Measurements from ENCODE around the gene USP33. TPM values are rescaled to one million over a fixed set of nuclear protein-coding genes. Genes with fewer than 3 reads are reported as not detected.

Gene USP33
- total and polyA plus RNA-seq, 2 of the 13 experiments (the other 11 are each of a cell fraction or from before 2014, with no cell fraction given), result 32.0 to 49.1 TPM

DNA sequence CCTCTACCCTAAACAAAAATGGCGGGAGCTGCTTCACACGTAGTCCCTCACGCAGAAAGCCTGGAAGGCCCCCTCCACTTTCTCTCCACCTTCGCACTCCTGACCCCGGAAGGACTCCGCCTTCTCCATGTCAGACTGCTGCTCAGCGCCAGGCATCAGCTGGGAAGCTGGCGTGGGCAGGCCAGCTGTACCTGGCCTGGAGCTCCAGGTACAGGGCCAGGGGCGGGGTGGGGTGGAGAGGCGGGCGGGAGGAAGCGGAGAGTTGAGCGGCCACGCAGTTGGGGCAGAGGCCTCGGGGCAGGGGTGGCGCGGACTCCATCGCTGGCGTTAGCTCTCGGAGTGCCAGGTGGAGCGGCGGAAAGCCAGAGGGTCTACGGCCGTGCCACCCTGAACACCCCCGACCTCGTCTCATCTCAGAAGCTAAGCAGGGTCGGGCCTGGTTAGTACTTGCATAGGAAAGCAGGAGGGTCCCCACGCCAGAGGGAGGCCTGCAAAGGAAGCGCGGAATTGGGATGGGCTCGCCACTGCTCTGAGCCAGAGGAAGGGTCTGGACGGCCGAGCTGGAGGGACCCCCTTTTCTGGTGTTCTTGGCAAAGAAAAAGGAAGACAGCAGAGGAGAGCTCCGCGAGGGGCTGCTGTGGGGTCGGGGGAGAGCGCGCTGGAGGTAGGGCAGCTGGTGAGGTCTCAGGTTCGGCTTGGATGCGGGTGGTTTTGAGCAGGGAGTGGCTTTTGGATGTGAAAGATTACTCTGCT, 20.1 kb upstream of the USP33 start, which contains the start of gene MIGA1 (continued):
- TF ChIP-seq, protein P1, sequence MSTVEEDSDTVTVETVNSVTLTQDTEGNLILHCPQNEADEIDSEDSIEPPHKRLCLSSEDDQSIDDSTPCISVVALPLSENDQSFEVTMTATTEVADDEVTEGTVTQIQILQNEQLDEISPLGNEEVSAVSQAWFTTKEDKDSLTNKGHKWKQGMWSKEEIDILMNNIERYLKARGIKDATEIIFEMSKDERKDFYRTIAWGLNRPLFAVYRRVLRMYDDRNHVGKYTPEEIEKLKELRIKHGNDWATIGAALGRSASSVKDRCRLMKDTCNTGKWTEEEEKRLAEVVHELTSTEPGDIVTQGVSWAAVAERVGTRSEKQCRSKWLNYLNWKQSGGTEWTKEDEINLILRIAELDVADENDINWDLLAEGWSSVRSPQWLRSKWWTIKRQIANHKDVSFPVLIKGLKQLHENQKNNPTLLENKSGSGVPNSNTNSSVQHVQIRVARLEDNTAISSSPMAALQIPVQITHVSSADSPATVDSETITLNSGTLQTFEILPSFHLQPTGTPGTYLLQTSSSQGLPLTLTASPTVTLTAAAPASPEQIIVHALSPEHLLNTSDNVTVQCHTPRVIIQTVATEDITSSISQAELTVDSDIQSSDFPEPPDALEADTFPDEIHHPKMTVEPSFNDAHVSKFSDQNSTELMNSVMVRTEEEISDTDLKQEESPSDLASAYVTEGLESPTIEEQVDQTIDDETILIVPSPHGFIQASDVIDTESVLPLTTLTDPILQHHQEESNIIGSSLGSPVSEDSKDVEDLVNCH (CRISPR knock-in tag; IDR thresholded peaks at IDR 0.05), result no peak
- peak; percentile 70; the same call in 1 of the 2 replicates for TF ChIP-seq BORCS8-MEF2B (CRISPR knock-in tag; IDR thresholded peaks at IDR 0.05)
- TF ChIP-seq GZF1 (CRISPR knock-in tag; IDR thresholded peaks at IDR 0.05), result no peak
- peak; percentile 70 for TF ChIP-seq CREB1 (IDR thresholded peaks at IDR 0.05)
- peak; percentile 95 for TF ChIP-seq CREB1 (CRISPR knock-in tag; IDR thresholded peaks at IDR 0.05)
- no peak for TF ChIP-seq ZNF879 (CRISPR knock-in tag; IDR thresholded peaks at IDR 0.05)
- TF ChIP-seq ZNF292 (CRISPR knock-in tag; IDR thresholded peaks at IDR 0.05; ENCODE audit: borderline replicate concordance, low read depth), result peak; percentile 94
- TF ChIP-seq ZFP37 (CRISPR knock-in tag; IDR thresholded peaks at IDR 0.05; ENCODE audit: borderline replicate concordance), result no peak
- TF ChIP-seq SOX6 (IDR thresholded peaks at IDR 0.05), result no peak
- no peak for TF ChIP-seq SOX6 (CRISPR knock-in tag; IDR thresholded peaks at IDR 0.05)
- TF ChIP-seq PAX8 (CRISPR knock-in tag; IDR thresholded peaks at IDR 0.05; ENCODE audit: borderline replicate concordance), result no peak
- TF ChIP-seq CBX1 (IDR thresholded peaks at IDR 0.05; ENCODE audit: low read depth), result no peak
- peak; percentile 67; the same call in 1 of the 2 replicates for TF ChIP-seq ZSCAN25 (CRISPR knock-in tag; IDR thresholded peaks at IDR 0.05)
- no peak for TF ChIP-seq HNRNPK (IDR thresholded peaks at IDR 0.05; ENCODE audit: low read depth, low read length, poor library complexity, severe bottlenecking)
- peak; percentile 38; the same call in 1 of the 2 replicates for TF ChIP-seq ZNF354B (CRISPR knock-in tag; IDR thresholded peaks at IDR 0.05)
- no peak for TF ChIP-seq NFRKB (IDR thresholded peaks at IDR 0.05)
- TF ChIP-seq ZNF44 (CRISPR knock-in tag; IDR thresholded peaks at IDR 0.05), result 0 out of 2 replicates have a peak, but pooled peaks have one; percentile 42
- TF ChIP-seq, protein P2, sequence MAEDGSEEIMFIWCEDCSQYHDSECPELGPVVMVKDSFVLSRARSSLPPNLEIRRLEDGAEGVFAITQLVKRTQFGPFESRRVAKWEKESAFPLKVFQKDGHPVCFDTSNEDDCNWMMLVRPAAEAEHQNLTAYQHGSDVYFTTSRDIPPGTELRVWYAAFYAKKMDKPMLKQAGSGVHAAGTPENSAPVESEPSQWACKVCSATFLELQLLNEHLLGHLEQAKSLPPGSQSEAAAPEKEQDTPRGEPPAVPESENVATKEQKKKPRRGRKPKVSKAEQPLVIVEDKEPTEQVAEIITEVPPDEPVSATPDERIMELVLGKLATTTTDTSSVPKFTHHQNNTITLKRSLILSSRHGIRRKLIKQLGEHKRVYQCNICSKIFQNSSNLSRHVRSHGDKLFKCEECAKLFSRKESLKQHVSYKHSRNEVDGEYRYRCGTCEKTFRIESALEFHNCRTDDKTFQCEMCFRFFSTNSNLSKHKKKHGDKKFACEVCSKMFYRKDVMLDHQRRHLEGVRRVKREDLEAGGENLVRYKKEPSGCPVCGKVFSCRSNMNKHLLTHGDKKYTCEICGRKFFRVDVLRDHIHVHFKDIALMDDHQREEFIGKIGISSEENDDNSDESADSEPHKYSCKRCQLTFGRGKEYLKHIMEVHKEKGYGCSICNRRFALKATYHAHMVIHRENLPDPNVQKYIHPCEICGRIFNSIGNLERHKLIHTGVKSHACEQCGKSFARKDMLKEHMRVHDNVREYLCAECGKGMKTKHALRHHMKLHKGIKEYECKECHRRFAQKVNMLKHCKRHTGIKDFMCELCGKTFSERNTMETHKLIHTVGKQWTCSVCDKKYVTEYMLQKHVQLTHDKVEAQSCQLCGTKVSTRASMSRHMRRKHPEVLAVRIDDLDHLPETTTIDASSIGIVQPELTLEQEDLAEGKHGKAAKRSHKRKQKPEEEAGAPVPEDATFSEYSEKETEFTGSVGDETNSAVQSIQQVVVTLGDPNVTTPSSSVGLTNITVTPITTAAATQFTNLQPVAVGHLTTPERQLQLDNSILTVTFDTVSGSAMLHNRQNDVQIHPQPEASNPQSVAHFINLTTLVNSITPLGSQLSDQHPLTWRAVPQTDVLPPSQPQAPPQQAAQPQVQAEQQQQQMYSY (CRISPR knock-in tag; IDR thresholded peaks at IDR 0.05), result no peak
- TF ChIP-seq ZNF264 (CRISPR knock-in tag; IDR thresholded peaks at IDR 0.05), result no peak
- TF ChIP-seq ZNF776 (CRISPR knock-in tag; IDR thresholded peaks at IDR 0.05), result no peak
- no peak for TF ChIP-seq NCOR1 (IDR thresholded peaks at IDR 0.05; ENCODE audit: borderline replicate concordance, low read length)
- TF ChIP-seq, protein P3, sequence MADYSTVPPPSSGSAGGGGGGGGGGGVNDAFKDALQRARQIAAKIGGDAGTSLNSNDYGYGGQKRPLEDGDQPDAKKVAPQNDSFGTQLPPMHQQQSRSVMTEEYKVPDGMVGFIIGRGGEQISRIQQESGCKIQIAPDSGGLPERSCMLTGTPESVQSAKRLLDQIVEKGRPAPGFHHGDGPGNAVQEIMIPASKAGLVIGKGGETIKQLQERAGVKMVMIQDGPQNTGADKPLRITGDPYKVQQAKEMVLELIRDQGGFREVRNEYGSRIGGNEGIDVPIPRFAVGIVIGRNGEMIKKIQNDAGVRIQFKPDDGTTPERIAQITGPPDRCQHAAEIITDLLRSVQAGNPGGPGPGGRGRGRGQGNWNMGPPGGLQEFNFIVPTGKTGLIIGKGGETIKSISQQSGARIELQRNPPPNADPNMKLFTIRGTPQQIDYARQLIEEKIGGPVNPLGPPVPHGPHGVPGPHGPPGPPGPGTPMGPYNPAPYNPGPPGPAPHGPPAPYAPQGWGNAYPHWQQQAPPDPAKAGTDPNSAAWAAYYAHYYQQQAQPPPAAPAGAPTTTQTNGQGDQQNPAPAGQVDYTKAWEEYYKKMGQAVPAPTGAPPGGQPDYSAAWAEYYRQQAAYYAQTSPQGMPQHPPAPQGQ (CRISPR knock-in tag; IDR thresholded peaks at IDR 0.05; ENCODE audit: borderline replicate concordance), result no peak
- TF ChIP-seq RELA (CRISPR knock-in tag; IDR thresholded peaks at IDR 0.05), result no peak
- TF ChIP-seq TOPORS (CRISPR knock-in tag; IDR thresholded peaks at IDR 0.05), result no peak
- TF ChIP-seq FOXO1 (CRISPR knock-in tag; IDR thresholded peaks at IDR 0.05), result peak; percentile 48; the same call in 1 of the 2 replicates
